ENCODE data around the gene PHC2.

The PHC2 gene

DNA sequence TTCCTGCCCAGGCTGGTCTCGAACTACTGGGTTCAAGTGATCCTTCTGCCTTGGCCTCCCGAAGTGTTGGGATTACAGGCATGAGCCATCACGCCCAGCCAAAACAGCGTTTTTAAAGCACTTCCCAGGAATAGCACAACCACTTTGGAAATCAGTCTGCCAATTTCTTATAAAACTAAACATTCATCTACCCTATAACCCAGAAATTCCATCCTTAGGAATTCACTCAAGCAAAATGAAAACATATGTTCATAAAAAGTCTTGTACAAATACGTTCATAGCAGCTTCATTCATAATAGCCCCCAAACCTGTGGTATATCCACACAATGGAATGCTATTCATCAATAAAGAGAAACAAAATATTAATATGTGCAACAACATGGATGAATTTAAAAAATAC, 36.1 kb downstream of the PHC2 start:
- TF ChIP-seq, protein P1, sequence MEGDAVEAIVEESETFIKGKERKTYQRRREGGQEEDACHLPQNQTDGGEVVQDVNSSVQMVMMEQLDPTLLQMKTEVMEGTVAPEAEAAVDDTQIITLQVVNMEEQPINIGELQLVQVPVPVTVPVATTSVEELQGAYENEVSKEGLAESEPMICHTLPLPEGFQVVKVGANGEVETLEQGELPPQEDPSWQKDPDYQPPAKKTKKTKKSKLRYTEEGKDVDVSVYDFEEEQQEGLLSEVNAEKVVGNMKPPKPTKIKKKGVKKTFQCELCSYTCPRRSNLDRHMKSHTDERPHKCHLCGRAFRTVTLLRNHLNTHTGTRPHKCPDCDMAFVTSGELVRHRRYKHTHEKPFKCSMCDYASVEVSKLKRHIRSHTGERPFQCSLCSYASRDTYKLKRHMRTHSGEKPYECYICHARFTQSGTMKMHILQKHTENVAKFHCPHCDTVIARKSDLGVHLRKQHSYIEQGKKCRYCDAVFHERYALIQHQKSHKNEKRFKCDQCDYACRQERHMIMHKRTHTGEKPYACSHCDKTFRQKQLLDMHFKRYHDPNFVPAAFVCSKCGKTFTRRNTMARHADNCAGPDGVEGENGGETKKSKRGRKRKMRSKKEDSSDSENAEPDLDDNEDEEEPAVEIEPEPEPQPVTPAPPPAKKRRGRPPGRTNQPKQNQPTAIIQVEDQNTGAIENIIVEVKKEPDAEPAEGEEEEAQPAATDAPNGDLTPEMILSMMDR (IDR thresholded peaks at IDR 0.05; ENCODE audit: low read depth, low read length): no peak
- H3K4me3 ChIP-seq (ENCODE audit: low read depth, low read length): no peak overlapping the region

DNA sequence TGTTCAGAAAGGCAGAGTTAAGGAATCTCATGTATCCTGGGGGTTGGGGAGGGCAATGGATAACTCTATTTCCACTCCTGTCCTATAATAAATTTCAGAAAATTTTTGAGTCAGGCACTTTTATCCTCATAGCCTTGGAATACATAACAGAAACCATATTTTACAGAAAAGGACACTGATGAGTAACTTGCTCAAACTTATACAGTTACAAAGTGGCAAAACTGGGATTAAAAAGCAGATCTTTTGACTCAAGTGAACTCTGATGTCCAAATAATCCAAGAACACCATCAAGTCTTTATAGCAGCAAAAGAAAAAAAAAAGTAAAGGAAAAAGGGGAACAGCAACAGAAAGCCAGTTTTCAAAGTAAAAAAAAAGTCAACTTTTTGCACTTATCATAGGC, 36.9 kb downstream of the PHC2 start:
- H3K4me3 ChIP-seq (ENCODE audit: low read depth, low read length): no peak overlapping the region
- TF ChIP-seq, protein P1 (IDR thresholded peaks at IDR 0.05; ENCODE audit: low read depth, low read length): no peak

DNA sequence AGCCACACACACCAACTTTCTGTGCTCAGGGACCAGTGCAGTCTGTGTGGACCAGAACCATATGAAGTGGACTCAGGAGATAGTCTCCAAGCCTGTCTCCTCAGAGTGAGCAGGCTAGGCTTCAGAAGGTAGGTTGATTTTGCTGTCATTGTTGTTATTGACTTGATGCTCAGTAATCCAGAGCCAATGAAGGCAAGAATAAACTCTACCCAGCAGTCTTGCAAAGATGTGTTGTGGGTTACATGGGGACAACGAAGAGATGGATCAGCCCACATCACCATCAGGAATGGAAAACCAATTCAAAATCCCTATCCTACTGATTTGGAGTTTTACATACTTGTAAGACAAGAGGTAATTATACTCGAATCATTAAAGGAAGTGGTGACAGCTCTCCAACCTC, 37.4 kb downstream of the PHC2 start:
- H3K4me3 ChIP-seq (ENCODE audit: low read depth, low read length): no peak overlapping the region
- TF ChIP-seq, protein P1 (IDR thresholded peaks at IDR 0.05; ENCODE audit: low read depth, low read length): no peak

DNA sequence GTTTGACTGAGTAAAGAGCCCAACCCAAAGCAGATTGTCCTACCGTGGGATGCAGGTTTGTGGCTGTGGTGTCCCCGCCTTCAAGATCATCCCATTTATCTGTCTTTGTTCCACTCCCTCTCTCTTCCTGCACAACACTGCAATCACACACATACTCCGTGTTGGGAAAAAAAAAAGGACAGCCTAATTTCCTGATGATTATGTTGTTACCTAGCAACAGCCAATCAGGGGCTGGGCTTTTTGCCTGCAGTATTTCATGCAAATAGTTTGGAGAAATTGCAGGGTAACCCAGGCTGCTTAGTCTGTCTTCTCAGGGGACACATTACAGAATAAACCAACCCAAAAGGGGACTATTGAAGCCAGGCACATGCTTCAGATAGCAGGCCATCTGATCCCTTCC, 38.3 kb downstream of the PHC2 start:
- TF ChIP-seq, protein P1 (IDR thresholded peaks at IDR 0.05; ENCODE audit: low read depth, low read length): no peak
- H3K4me3 ChIP-seq (ENCODE audit: low read depth, low read length): no peak overlapping the region

DNA sequence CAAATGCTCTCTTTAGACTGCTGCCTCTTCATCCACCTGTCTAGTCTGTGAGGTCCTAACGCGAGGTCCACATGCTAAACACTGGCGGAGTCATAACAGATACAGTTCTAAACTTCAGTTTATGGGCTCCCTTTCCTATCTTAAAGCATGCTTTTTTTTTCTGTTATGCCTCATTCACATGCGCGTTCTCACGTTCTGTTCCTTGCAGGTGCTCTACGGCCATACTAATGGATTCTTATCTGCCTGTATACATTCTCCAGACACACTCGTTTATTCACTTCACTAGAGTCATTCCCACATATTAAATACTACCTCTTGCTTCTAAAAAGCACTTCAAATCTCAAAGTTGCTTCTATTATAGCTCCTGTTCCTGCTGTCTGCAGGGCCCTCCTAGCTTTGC, 38.7 kb downstream of the PHC2 start:
- TF ChIP-seq, protein P1 (IDR thresholded peaks at IDR 0.05; ENCODE audit: low read depth, low read length): no peak
- H3K4me3 ChIP-seq (ENCODE audit: low read depth, low read length): no peak overlapping the region

DNA sequence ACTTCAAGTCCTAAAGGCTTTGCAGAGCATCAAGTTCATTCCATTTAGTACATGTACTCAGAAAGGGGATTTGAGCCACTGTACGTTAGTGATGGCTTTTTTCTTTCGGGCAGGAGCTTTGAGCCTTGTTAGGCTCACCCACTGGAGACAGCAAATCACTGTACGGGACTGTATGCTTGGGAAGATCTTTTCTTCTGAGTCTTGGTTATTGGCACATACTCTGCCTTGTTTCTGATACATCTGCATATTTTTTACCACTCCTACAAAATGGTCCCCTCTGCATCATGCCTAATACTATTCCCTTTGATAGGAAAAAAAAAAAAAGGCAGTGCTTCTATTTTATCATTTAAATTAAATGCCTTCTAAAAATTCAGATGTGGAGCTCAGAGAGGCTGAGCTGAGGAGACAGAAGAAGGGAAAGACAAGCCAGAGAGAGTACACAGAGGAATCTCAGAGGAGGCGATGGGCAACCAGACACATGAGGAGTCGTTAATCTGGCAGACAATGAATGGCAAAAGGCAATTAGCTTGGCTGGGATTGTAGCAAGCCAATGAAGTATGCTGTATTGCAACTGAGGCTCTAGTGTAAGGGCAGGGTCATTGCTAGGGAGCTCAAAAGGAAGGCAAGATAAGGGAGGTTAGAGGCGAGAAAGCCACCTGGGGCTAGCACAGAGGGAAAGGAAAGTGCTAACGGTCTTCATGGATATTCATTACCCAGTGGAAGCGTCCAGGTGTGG, 39.4 kb downstream of the PHC2 start:
- no peak overlapping the region for H3K4me3 ChIP-seq (ENCODE audit: low read depth, low read length)
- TF ChIP-seq, protein P1 (IDR thresholded peaks at IDR 0.05; ENCODE audit: low read depth, low read length): no peak

DNA sequence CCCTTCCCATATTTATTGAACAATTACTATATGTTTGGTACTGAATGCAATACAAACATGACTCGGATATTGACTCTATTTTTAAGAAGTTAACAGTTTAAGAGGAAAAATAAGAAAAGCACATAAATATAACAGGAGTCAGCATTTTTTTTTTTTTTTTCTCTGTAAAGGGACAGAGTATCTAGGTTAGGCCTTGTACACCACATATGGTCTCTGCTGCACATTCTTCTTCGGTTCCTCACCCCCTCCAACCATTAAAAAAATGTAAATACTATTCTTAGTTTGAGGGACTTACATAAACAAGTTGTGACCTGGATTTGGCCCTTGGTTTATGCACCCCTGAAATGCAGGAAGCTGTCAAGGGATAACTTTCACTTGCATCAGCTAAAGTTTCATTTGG, 40.4 kb downstream of the PHC2 start:
- H3K4me3 ChIP-seq (ENCODE audit: low read depth, low read length): no peak overlapping the region
- TF ChIP-seq, protein P1 (IDR thresholded peaks at IDR 0.05; ENCODE audit: low read depth, low read length): no peak
